ENCODE results near the gene ERBB4.

DNA sequence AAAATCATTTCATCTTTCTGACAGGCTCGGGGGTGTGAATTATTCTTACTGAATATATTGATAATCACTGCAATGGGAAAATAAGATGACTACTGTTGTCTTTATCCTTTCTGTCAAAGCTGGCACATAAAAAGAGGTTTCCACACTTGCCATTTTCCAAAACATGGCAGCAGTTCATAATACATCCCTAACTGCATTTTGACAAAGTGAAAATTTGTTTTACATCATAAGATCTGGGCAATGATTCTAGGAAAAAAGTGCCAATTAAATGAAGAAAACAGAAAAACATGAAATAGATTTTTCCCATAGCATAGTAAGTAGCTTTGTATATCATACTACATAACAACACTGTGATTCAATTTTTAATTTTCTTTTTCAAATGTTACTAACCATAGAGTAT lies 65.4 kb downstream of the ERBB4 start:
- no peak for TF ChIP-seq GATA2 (IDR thresholded peaks at IDR 0.05; ENCODE audit: low read depth, low read length)
- TF ChIP-seq GATA3 (IDR thresholded peaks at IDR 0.05; ENCODE audit: low read depth, low read length) = no peak

Measured in SH-SY5Y (cell line).